ENCODE results near the gene FRMD4A.

FRMD4A gene

GRCh38 chr10:14302035-14302434 is 28.7 kb downstream of the FRMD4A start:
- H3K4me3 ChIP-seq (ENCODE audit: low read length), result no peak overlapping the region
- DNase-seq (ENCODE audit: low read depth, low spot score), result no peak

GRCh38 chr10:14299556-14299955 is 31.2 kb downstream of the FRMD4A start:
- DNase-seq (ENCODE audit: low read depth, low spot score), result no peak
- H3K4me3 ChIP-seq (ENCODE audit: low read length), result no peak overlapping the region

- DNase-seq (ENCODE audit: low read depth, low spot score), result no peak
Measured at GRCh38 chr10:14296065-14296709, 34.5 kb downstream of the FRMD4A start.

GRCh38 chr10:14294347-14295059 is 36.2 kb downstream of the FRMD4A start:
- no peak overlapping the region for H3K4me3 ChIP-seq (ENCODE audit: low read length)
- no peak for DNase-seq (ENCODE audit: low read depth, low spot score)

More at GRCh38 chr10:14296065-14296709, 34.5 kb downstream of the FRMD4A start:
- H3K4me3 ChIP-seq (ENCODE audit: low read length), result no peak overlapping the region

GRCh38 chr10:14293526-14293925 is 37.2 kb downstream of the FRMD4A start:
- H3K4me3 ChIP-seq (ENCODE audit: low read length), result no peak overlapping the region
- no peak for DNase-seq (ENCODE audit: low read depth, low spot score)

GRCh38 chr10:14291296-14291695 is 39.4 kb downstream of the FRMD4A start:
- no peak for DNase-seq (ENCODE audit: low read depth, low spot score)
- H3K4me3 ChIP-seq (ENCODE audit: low read length), result no peak overlapping the region

GRCh38 chr10:14285941-14286560 is 44.7 kb downstream of the FRMD4A start:
- no peak overlapping the region for H3K4me3 ChIP-seq (ENCODE audit: low read length)
- no peak for DNase-seq (ENCODE audit: low read depth, low spot score)

GRCh38 chr10:14282276-14282675 is 48.4 kb downstream of the FRMD4A start:
- no peak overlapping the region for H3K4me3 ChIP-seq (ENCODE audit: low read length)
- no peak for DNase-seq (ENCODE audit: low read depth, low spot score)

- DNase-seq (ENCODE audit: low read depth, low spot score), result no peak
Measured at GRCh38 chr10:14278533-14278932, 52.2 kb downstream of the FRMD4A start.

GRCh38 chr10:14276210-14276609 is 54.5 kb downstream of the FRMD4A start:
- DNase-seq (ENCODE audit: low read depth, low spot score), result no peak
- no peak overlapping the region for H3K4me3 ChIP-seq (ENCODE audit: low read length)

More at GRCh38 chr10:14278533-14278932, 52.2 kb downstream of the FRMD4A start:
- no peak overlapping the region for H3K4me3 ChIP-seq (ENCODE audit: low read length)

- no peak overlapping the region for H3K4me3 ChIP-seq (ENCODE audit: low read length)
- DNase-seq (ENCODE audit: low read depth, low spot score), result no peak
Measured at GRCh38 chr10:14271621-14272020, 59.1 kb downstream of the FRMD4A start.

- no peak overlapping the region for H3K4me3 ChIP-seq (ENCODE audit: low read length)
- DNase-seq (ENCODE audit: low read depth, low spot score), result no peak
Measured at GRCh38 chr10:14270370-14270769, 60.4 kb downstream of the FRMD4A start.

- no peak overlapping the region for H3K4me3 ChIP-seq (ENCODE audit: low read length)
- no peak for DNase-seq (ENCODE audit: low read depth, low spot score)
Measured at GRCh38 chr10:14265709-14266108, 65.0 kb downstream of the FRMD4A start.

GRCh38 chr10:14262836-14263425 is 67.8 kb downstream of the FRMD4A start:
- H3K4me3 ChIP-seq (ENCODE audit: low read length), result no peak overlapping the region
- DNase-seq (ENCODE audit: low read depth, low spot score), result no peak

- DNase-seq (ENCODE audit: low read depth, low spot score), result no peak
- no peak overlapping the region for H3K4me3 ChIP-seq (ENCODE audit: low read length)
Measured at GRCh38 chr10:14261336-14261735, 69.4 kb downstream of the FRMD4A start.

- H3K4me3 ChIP-seq (ENCODE audit: low read length), result no peak overlapping the region
- no peak for DNase-seq (ENCODE audit: low read depth, low spot score)
Measured at GRCh38 chr10:14259696-14260566, 70.8 kb downstream of the FRMD4A start.

- no peak for DNase-seq (ENCODE audit: low read depth, low spot score)
- H3K4me3 ChIP-seq (ENCODE audit: low read length), result no peak overlapping the region
Measured at GRCh38 chr10:14254368-14254767, 76.4 kb downstream of the FRMD4A start.

GRCh38 chr10:14253711-14254110 is 77.0 kb downstream of the FRMD4A start:
- DNase-seq (ENCODE audit: low read depth, low spot score), result no peak
- no peak overlapping the region for H3K4me3 ChIP-seq (ENCODE audit: low read length)

- no peak for DNase-seq (ENCODE audit: low read depth, low spot score)
- H3K4me3 ChIP-seq (ENCODE audit: low read length), result no peak overlapping the region
Measured at GRCh38 chr10:14253079-14253478, 77.6 kb downstream of the FRMD4A start.
